Endothelial cell (in vitro differentiated cells): Measurements from ENCODE around the gene KCNIP1. TPM values are rescaled to one million over a fixed set of nuclear protein-coding genes. Genes with fewer than 3 reads are reported as not detected.

Source experiments
- DNase-seq: peaks from one replicate; pipeline ENCODE4 v3.0.0; 2021; ENCODE audit warnings: low spot score
- H3K27ac Mint-ChIP-seq: one replicate; pipeline ENCODE4 v1.8.0; 2021; ENCODE audit warnings: mixed read lengths, inconsistent platforms; ENCODE audit not compliant: unreplicated experiment
- H3K27me3 Mint-ChIP-seq: one replicate; pipeline ENCODE4 v1.8.0; 2021; ENCODE audit warnings: mild to moderate bottlenecking, moderate library complexity, mixed read lengths, inconsistent platforms; ENCODE audit not compliant: unreplicated experiment
- H3K36me3 Mint-ChIP-seq: one replicate; pipeline ENCODE4 v1.8.0; 2021; ENCODE audit warnings: mild to moderate bottlenecking, low read depth, mixed read lengths, inconsistent platforms; ENCODE audit not compliant: unreplicated experiment
- H3K4me1 Mint-ChIP-seq: one replicate; pipeline ENCODE4 v1.8.0; 2021; ENCODE audit warnings: mild to moderate bottlenecking, mixed read lengths, inconsistent platforms; ENCODE audit not compliant: unreplicated experiment
- H3K4me3 Mint-ChIP-seq: one replicate; pipeline ENCODE4 v1.8.0; 2021; ENCODE audit warnings: mild to moderate bottlenecking, mixed read lengths, inconsistent platforms; ENCODE audit not compliant: unreplicated experiment
- H3K9me3 Mint-ChIP-seq: one replicate; pipeline ENCODE4 v1.8.0; 2021; ENCODE audit warnings: mixed read lengths, inconsistent platforms; ENCODE audit not compliant: unreplicated experiment
- total RNA-seq: library from RNA; stranded (reverse); fragmentation: NEBNext Ultra II Directional; extraction: Animal tissue kit (Norgen Biotek cat#: 25700); gene quantifications from one replicate; pipeline ENCODE4 v1.2.1, GENCODE V29; 2021; ENCODE audit not compliant: unreplicated experiment
- TF ChIP-seq, protein P1 (sequence below): fragments of 200-600 bp; sonication (generic); IDR thresholded peaks from one replicate; pipeline ENCODE4 v1.5.0; 2021; ENCODE audit warnings: antibody characterized with exemption; ENCODE audit not compliant: unreplicated experiment

The KCNIP1 gene
- total RNA-seq, 1 donor from 2014 or later: 6.1 TPM

DNA sequence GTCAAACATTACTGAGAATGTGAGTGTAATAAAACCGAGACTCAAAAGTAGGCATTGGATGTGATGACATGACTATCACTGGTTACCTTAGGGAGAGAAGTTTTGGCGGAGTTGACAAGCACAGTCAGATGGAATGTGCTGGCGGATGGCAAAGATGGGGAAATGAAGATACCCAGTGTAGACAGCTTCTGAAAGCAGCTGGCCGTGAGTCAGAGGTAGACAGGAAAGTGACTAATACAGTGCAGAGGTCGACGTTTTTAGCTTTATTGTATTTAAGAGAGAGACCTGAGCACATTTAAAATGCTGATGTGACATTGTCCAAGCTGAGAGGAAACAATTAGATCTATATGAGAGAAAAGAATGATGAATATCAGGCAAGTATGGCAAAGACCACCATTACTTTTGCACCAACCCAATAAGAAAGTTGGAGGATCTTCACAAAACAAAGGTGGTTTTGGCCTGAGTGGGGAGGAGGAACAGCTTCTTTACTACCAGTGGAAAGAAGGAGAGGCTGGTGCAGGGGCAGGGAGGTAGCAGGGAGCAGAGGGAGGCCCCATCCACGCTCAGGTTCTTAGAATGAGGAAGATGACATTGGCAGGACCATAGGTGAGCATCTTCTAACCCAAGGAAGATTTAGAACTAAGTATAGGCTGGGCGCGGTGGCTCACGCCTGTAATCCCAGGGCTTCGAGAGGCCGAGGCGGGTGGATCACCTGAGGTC, 36.7 kb upstream of the KCNIP1 start:
- H3K9me3 Mint-ChIP-seq: no peaks in the 10 kb centered on the region
- peaks cover 14% of the 10 kb centered on the region for H3K4me1 Mint-ChIP-seq
- no peak for DNase-seq

DNA sequence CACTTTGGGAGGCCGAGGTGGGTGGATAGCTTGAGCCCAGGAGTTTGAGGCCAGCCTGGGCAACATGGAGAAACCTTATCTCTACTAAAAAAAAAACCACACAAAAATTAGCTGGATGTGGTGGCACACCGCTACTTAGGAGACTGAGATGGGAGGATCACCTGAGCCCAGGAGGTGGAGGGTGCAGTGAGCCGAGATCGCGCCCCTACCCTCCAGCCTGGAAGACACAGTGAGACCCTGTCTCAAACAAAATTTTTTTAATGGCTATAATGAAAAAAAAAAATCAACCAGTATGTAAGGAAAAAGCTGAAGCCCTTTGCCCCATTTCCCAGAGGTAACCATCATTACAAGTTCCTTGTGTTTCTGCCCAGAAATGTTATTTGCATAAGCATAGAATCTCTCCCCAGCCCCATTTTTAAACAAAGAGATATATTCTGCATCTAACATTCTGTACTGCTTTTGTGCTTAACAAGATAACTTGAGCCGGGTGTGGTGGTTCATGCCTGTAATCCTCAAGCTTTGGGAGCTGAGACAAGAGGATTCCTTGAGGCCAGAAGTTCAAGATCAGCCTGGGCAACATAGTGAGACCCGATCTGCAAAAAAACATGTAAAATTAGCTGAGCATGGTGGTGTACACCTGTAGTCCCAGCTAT, 35.1 kb upstream of the KCNIP1 start:
- no peak for DNase-seq
- TF ChIP-seq, protein P1, sequence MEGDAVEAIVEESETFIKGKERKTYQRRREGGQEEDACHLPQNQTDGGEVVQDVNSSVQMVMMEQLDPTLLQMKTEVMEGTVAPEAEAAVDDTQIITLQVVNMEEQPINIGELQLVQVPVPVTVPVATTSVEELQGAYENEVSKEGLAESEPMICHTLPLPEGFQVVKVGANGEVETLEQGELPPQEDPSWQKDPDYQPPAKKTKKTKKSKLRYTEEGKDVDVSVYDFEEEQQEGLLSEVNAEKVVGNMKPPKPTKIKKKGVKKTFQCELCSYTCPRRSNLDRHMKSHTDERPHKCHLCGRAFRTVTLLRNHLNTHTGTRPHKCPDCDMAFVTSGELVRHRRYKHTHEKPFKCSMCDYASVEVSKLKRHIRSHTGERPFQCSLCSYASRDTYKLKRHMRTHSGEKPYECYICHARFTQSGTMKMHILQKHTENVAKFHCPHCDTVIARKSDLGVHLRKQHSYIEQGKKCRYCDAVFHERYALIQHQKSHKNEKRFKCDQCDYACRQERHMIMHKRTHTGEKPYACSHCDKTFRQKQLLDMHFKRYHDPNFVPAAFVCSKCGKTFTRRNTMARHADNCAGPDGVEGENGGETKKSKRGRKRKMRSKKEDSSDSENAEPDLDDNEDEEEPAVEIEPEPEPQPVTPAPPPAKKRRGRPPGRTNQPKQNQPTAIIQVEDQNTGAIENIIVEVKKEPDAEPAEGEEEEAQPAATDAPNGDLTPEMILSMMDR: no peak
- H3K36me3 Mint-ChIP-seq: no peaks in the 10 kb centered on the region
- H3K4me3 Mint-ChIP-seq: no peak overlapping the region
- H3K4me1 Mint-ChIP-seq: peaks cover 16% of the 10 kb centered on the region
- H3K27me3 Mint-ChIP-seq: no peaks in the 10 kb centered on the region
- H3K9me3 Mint-ChIP-seq: no peaks in the 10 kb centered on the region
- no peak overlapping the region for H3K27ac Mint-ChIP-seq

More for the DNA sequence above, 36.7 kb upstream of the KCNIP1 start:
- Mint-ChIP-seq H3K4me3 (no peak overlapping the region), H3K36me3 (no peaks in the 10 kb centered on the region), H3K27ac (no peak overlapping the region), H3K27me3 (no peaks in the 10 kb centered on the region)
- TF ChIP-seq, protein P1: no peak

DNA sequence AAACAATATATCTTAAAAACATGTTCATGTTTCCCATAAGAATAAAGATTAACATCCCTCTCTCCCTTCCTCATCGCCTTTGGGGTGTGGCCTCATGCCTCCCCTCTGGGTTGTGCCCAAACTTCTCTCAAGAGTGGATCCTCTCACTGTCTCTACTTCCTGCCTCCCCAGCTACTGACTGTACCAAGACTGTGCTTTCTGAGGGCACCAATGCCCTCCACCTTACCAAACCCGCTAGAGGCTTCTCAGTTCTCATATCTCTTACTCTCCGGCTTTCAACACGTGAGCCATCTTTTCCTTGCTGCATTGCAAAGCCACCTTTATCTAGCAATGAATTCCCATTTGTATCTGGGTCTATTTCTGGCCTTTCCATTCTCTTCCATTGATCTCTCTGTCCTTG, 34.4 kb upstream of the KCNIP1 start:
- Mint-ChIP-seq H3K4me3 (no peak overlapping the region), H3K27ac (no peak overlapping the region), H3K9me3 (no peaks in the 10 kb centered on the region), H3K27me3 (no peaks in the 10 kb centered on the region), H3K36me3 (no peaks in the 10 kb centered on the region), H3K4me1 (peaks cover 18% of the 10 kb centered on the region)
- no peak for DNase-seq
- TF ChIP-seq, protein P1: no peak

DNA sequence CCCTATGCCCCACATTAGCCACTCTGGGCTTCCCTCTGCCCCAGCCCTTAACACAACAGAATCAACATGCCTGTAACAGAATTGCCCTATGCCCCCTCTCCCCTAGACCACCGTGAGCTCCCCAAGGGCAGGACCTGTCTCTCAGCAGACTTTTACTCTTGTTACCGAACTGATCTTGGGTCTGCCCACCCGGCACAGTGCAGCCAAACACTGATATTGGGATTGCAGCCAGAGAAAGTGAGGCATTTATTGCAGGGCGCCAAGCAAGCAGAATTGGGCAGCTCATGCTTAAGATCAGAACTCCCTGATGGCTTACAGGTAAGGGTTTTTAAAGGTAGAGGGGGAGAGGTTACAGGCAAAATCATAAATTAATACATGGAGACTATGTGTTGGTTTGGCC, 33.5 kb upstream of the KCNIP1 start:
- no peak for DNase-seq
- Mint-ChIP-seq H3K4me3 (no peak overlapping the region), H3K27ac (no peak overlapping the region), H3K9me3 (no peaks in the 10 kb centered on the region), H3K36me3 (no peaks in the 10 kb centered on the region), H3K4me1 (peaks cover 19% of the 10 kb centered on the region), H3K27me3 (no peaks in the 10 kb centered on the region)
- TF ChIP-seq, protein P1: no peak

DNA sequence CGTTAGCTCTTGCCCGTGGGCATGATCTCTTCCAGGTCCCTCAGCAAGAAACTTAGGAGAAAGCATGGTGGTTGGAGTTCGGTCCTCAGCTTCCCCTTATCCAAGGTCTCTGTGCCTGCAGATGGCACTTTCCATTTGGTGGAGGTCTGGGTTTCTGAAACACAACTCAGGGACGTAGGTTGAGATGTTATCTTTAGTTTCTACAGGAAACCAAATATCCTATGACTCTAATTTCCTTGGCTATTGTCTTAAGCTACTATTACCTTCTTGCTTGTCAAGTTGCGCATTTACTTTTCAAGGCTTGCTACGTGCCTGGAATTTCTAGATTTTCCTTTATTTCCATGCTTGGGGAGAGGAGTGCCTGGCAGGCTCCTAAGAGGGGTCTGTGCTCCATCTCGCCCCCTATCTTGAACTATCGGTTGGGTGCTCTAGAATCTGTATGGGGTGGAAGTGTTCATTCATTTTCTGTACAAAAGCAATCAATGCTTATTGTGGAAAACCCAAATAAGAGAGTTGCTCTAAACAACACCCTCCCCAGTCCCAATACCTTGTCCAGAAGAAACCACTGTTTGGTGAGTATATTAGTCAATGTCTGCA, 32.9 kb upstream of the KCNIP1 start:
- Mint-ChIP-seq H3K4me1 (peaks cover 22% of the 10 kb centered on the region), H3K9me3 (no peaks in the 10 kb centered on the region), H3K27me3 (no peaks in the 10 kb centered on the region), H3K27ac (peak overlapping the region; percentile 31), H3K4me3 (no peak overlapping the region), H3K36me3 (no peaks in the 10 kb centered on the region)
- TF ChIP-seq, protein P1: no peak
- DNase-seq: no peak
